IPS DF 19.7 (cell line): ENCODE data around the gene SRF.

Source experiments
- DNase-seq: peaks from one replicate; pipeline ENCODE4 v3.0.0-alpha.2; 2013; ENCODE audit warnings: low read depth, low spot score

The SRF gene

DNA sequence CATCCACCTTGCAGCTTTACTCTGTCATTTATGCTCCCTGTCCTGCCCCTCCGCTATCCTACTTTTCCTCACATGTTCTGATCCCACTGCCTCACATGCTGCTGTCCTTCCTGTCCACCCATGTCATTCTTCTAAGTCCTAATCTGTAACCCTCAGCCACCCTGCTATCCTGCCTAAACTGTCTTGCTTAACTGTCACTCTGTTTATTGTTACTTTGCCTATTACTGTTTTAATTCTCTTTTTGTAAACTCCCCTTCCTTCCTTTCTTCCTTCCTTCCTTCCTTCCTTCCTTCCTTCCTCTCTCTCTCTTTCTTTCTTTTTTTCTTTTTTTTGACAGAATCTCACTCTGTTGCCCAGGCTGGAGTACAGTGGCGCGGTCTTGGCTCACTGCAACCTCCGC is 12.4 kb downstream of the SRF start:
- DNase-seq, result no peak

DNA sequence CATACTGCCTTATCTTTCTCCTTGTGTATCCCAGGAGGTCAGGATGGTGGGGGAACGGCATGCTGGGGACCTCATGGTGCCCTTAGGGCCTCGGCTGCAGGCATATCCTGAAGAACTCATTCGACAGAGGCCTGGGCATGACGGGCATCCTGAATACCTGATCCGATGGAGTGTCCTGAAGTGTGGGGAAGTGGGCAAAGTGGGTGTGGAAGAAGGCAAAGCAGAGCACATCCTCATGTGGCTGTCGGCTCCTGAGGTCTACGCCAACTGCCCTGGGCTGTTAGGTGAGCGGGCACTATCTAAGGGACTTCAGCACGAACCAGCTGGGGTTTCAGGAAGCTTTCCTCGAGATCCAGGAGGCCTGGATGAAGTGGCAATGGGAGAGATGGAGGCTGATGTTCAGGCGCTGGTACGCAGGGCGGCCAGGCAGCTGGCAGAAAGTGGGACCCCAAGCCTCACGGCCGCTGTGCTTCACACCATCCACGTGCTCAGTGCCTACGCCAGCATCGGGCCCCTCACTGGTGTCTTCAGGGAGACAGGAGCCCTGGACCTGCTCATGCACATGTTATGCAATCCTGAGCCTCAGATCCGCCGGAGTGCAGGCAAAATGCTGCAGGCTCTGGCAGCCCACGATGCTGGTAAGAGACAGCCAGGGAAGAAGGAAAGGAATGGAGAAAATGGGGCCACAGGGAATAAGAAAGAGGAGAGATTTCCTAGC is 13.4 kb downstream of the SRF start:
- DNase-seq, result no peak

DNA sequence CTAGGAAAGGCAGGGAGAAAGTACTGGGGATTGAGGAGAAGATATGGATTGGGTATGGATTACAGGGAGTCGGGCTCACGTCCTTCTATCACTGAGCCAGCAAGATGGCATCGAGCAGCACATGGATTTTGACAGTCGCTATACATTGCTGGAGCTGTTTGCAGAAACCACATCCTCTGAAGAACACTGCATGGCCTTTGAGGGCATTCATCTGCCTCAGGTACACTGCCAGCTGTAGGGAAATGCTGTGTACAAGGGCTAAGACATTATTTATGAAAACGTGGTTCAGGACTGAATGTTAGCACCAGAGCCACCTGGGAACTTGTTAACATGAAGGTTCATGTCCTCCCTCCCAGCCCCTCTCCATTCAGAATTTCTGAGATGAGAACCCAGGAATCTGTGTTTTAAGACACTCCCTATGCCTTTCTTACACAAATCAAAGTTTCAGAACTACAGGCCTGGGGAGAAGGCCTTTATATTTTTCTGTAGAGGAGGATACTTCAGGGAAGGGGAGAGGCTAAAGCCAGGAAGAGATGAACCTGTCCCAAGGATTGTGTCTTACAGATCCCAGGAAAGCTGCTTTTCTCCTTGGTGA is 14.4 kb downstream of the SRF start:
- DNase-seq, result no peak

DNA sequence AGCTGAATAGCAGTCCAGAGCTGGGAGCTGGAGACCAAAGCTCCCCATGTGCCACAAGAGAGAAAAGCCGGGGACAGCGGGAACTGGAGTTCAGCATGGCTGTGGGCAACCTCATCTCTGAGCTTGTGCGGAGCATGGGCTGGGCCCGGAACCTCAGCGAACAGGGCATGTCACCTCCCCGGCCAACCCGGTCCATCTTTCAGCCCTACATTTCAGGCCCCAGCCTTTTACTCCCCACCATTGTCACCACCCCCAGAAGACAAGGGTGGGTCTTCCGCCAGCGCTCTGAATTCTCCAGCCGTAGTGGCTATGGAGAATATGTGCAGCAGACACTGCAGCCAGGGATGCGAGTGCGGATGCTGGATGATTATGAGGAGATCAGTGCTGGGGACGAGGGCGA is 14.9 kb downstream of the SRF start:
- DNase-seq, result no peak

DNA sequence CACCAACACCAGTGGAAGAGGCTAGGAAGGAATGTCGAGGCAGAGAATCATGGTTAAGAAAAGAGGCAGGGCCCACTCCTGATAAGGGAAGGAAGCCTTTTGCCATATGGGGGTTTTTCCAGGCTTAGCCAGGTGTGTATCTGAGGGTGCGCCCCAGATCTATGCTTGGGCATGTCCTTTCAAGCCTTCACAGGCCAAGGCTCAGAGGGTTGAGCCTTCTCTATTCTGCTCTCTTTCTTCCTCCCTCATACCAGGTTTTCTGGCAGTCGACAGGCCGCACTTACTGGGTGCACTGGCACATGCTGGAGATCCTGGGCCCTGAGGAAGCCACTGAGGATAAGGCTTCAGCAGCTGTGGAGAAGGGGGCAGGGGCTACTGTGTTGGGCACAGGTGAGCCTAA is 15.6 kb downstream of the SRF start:
- no peak for DNase-seq

DNA sequence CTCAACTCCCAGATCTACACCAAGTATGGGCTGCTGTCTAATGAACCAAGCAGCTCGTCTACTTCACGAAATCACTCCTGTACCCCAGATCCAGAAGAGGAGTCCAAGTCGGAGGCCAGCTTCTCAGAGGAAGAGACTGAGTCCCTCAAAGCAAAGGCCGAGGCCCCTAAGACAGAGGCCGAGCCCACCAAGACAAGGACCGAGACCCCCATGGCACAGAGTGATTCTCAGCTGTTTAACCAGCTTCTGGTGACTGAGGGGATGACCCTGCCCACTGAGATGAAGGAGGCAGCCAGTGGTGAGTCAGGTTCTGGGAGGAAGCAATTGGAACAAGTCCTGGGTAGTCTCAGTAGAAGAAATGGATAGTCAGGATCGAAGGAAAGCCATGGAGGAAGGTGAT is 16.8 kb downstream of the SRF start:
- no peak for DNase-seq

DNA sequence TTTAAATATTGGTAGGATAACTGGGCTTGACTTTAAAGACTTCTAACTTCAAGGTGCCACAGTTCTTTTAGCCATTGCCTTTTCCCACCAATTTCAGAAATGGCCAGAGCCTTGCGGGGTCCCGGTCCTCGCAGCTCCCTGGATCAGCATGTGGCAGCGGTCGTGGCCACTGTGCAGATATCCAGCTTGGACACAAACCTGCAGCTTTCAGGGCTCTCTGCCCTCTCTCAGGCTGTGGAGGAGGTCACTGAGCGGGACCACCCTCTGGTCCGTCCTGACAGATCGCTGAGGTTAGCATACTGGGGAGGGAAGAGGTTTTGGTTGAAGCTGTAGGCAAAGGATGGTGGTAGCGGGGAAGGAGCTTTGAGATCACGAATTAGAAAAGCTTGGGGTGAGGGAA is 17.4 kb downstream of the SRF start:
- DNase-seq, result no peak

DNA sequence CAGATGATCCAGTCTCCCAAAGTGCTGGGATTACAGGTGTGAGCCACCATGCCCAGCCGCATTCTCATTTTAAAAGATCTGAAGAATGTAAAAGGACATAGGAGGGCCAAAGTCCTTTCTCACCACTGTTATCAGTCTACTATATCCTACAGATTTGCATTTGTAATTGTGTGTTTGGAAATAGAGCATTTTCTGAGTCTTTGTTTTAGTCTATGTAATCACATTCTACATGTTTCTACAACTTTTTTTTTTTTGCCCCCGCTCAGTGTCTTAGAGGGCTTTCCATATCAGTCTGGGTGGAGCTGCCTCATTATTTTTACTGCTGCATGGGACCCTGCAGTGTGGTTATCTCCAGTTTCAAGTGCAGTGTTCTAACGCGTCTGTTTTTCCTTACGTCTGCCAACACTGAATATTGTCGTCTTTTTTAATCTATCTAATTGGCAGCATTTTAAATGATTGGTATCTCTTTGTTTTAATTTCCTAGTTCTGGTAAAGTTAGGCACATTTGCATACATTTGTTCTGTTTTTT is 18.8 kb downstream of the SRF start:
- DNase-seq, result no peak

DNA sequence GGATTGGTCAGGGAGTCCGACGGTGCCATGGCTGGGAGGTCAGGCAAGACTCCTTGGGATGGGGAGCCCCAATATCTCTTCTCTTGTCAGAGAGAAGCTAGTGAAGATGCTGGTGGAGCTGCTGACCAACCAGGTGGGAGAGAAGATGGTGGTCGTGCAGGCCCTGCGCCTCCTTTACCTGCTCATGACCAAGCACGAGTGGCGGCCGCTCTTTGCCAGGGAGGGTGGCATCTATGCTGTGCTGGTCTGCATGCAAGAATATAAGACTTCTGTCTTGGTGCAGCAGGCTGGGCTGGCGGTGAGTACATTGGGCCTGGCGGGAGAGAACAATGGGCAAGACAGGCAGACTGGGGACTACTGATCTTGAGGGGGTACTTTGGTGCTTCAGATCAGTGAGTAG is 21.8 kb downstream of the SRF start:
- no peak for DNase-seq

DNA sequence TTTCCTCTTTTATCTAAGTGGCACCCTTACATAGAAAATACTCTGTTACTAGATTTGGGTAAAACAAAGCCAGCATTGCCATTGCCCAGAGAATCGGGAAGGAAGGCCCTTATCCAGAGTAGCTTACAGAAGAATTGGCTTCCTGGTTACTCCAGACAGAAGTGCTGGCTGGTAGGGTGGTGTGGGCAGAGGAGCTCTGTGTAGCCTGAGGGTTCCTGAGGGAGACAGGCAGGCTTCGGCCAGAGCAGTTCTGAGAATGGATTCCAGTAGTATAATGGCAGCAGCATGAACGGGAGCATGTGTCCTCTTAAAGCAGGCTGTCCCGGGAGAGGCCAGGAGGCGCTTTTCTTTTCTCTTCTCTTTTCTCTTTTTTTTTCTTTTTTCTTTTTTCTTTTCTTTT is 22.9 kb downstream of the SRF start:
- DNase-seq, result no peak

DNA sequence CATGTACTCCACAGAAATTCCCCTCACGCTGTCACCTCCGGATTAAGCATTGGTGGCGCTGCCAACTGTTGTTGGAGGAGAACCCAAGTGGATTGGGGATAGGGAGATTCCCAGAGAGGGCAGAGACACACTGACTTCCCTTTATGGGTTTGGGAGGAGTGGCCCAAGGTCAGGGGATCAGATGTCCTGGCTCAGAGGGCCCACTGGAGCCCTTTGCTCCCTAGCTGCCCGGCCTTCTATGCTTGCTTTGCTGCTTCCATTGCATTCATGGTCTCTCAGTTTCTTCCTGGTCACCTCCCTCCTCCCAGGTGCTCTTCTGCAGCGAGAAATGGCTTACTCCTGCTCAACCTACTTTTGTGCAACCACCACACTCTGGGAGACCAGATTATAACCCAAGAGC is 25.3 kb downstream of the SRF start:
- DNase-seq, result no peak

DNA sequence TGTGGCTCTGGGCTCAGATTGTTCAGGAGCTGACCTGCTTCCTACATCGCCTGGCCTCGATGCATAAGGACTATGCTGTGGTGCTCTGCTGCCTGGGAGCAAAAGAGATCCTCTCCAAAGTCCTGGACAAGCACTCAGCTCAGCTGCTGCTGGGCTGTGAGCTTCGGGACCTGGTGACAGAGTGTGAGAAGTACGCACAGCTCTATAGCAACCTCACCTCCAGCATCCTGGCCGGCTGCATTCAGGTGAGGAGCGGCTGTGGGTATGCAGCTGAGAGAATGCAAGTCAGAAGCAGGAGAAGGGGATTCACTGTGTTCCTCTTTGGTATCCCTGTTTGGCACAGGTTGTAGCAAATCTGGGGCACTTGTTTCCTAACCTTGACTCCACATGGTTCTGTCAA is 28.8 kb downstream of the SRF start:
- no peak for DNase-seq

DNA sequence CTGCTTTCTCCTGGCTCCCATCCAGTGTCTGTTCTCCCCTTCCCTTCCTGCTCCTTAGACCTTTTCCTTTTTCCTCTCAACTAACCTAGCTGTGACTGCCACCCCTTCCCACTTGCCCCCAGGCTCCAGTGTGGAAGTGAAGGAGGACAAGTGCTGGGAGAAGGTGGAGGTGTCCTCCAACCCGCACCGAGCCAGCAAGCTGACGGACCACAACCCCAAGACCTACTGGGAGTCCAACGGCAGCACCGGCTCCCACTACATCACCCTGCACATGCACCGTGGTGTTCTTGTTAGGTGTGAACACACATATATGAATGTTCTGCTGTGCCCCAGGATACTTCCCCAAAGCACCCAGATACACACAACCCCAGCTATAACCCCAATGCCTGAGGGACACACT is 29.5 kb downstream of the SRF start:
- DNase-seq, result no peak

DNA sequence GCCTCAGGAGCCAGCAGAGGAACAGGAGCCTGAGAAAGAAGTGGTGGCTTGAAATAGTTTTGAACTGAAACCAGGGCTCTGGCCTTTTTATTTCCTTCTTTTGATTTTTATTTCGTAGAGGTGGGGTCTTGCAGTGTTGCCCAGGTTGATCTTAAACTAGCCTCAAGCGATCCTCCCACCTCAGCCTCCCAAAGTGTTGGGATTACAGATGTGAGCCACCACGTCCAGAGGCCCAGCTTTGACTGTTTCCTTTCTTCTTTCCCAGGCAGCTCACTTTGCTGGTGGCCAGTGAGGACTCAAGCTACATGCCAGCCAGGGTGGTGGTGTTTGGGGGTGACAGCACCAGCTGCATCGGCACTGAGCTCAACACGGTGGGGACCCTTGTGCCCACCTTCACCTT is 31.4 kb downstream of the SRF start:
- no peak for DNase-seq

DNA sequence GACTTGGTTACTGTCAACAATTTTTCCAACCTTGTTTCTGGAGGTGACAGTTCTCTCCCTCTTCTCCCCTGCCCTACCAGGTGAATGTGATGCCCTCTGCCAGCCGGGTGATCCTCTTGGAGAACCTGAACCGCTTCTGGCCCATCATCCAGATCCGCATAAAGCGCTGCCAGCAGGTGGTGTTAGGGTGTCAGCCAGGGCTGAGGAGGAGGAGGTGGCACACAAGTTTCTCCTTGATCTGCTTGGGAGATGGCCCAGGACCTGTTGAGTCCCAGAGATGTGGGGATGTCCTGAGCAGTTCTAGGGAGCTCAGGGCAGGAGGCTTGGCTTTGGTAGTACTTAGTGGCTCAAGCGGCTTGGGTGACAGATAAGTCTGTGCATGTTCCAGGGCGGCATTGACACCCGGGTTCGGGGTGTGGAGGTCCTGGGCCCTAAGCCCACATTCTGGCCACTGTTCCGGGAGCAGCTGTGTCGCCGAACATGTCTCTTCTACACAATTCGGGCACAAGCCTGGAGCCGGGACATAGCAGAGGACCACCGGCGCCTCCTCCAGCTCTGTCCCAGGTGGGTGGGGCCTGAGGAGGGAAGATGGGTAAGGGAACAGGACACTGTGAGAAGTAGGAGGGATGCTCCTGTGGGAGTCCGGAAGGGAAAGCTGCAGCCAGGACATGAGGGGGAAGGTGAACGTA is 32.1 kb downstream of the SRF start:
- no peak for DNase-seq

DNA sequence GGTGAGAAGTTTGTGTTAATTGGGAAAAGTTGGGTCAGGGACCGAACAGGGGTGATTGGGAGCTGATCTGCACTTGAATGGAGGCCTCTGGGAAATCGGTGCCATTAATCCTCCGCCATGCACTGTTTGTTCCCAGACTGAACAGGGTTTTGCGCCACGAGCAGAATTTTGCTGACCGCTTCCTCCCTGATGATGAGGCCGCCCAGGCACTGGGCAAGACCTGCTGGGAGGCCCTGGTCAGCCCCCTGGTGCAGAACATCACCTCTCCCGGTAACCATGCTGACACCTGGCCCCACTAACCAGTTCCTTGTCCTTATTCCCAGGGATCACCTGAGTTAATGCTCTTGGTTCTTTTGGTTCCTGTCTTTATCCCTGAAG is 32.6 kb downstream of the SRF start:
- no peak for DNase-seq

DNA sequence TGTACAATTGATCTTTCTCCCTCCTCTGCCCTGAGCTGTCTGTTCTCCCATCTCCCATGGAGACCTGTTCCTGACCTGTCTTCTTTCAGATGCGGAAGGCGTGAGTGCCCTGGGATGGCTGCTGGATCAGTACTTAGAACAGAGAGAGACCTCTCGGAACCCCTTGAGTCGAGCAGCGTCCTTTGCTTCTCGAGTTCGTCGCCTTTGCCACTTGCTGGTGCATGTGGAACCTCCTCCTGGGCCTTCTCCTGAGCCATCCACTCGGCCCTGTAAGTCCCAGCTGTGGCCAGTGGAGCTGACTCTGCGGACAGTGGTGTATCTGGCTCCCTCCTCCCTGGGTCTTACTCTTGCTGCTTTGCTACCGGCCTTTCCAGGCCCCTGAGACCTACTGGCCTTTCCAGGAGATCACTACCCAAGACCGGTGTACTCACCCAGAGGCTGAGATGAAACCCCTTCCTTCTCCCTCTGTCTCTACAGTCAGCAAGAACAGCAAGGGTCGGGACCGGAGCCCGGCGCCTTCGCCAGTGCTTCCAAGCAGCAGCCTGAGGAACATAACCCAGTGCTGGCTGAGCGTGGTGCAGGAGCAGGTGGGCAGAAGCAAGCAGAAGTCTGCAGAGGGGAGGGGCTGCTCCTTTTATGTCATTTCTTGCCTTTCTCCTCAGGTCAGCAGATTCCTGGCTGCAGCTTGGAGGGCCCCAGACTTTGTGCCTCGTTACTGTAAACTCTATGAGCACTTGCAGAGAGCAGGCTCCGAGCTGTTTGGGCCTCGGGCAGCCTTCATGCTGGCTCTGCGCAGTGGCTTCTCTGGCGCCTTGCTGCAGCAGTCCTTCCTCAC is 33.4 kb downstream of the SRF start:
- DNase-seq, result no peak

DNA sequence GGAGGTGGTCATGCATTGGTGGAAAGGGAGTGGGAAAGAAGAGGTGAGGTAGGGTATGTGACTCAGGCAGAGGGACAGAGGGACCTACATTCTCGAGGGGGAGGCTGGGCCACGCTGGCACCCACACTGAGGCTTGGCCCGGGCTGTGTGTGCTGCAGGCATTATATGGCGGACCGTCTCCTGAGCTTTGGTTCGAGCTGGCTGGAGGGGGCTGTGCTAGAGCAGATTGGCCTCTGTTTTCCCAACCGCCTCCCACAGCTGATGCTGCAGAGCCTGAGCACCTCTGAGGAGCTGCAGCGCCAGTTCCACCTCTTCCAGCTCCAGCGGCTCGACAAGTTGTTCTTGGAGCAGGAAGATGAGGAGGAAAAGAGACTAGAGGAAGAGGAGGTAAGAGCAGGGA is 34.8 kb downstream of the SRF start:
- no peak for DNase-seq

DNA sequence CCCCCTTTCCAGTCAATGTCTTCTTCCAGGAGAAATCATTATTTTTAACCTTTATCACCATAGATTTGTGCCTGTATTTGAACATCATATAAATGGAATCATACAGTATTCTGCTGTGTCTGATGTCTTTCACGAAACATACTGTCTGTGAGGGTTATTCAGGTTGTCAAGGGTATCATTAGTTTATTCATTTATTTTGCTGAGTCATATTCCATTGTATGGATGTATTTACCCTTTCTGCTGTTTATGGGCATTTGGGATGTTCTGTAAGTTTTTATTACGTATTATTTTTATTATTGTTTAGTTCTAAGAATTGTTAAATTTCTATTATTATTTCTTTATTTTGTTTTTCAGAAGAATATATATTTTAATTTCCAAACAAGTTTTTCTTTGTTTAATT is 36.2 kb downstream of the SRF start:
- DNase-seq, result no peak

DNA sequence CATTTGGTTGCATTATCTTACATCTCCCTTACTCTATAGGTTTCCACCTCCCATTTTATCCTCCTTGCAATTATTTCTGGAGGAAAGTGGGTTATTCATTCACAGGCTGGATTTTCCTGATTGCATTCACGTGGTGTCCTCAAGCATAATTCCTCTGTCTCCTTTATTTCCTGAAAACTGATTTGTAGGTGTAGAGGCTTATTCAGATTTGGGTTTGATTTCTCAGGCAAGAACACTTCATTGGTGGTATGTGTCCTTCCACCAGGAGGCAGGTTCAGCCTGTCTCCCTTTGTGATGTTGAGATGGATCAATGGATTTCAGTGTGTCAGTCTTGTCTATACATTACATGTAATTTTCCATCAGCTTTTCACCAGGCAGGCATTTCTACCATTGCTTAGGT is 40.9 kb downstream of the SRF start:
- DNase-seq, result no peak

DNA sequence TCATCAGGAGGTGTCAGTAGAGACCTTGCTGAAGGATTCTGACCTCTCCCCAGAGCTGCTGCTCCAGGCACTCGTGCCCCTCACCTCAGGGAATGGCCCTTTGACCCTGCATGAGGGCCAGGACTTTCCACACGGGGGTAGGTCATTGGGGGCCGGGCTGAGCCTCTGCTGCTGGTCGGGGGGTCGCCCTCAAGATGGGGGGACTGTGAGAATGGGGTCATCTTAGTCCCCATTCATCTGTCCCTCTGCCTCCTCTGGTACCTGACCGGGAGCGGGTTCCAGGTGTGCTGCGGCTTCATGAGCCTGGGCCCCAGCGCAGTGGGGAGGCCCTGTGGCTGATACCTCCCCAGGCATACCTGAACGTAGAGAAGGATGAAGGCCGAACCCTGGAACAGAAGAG is 42.4 kb downstream of the SRF start:
- DNase-seq, result no peak

DNA sequence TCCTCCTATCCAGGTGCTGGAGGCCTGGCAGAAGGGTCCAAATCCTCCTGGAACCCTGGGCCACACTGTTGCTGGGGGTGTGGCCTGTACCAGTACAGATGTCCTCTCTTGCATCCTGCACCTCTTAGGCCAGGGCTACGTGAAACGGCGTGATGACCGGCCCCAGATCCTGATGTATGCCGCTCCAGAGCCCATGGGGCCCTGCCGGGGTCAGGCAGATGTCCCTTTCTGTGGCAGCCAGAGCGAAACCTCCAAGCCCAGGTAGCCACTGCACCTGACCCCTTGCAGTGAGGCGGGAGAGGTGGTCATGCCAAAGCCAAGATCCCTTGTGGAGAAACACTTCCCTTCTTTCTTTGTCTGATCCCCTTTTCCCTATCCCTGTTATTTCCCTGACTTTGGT is 44.0 kb downstream of the SRF start:
- no peak for DNase-seq
